OCI-LY3 (cell line): Measurements from ENCODE around the gene OR4D9.
"Not testable (repeated sequence)": the region's sequence is repeated elsewhere in the genome, so short reads cannot be mapped to it uniquely, and the experiment has no call there.

Source experiments
- H2AFZ ChIP-seq: fragments of 200-600, 300-600 bp; shearing (Covaris generic); 2 replicates; pipeline ENCODE4 v1.6.0; 2014; ENCODE audit warnings: antibody characterized with exemption, low read depth, low read length
- H3K27ac ChIP-seq: fragments of 200-600, 300-600 bp; sonication (generic); 2 replicates; pipeline ENCODE4 v1.5.1; 2014; ENCODE audit warnings: mild to moderate bottlenecking, low read length, moderate library complexity, mixed read lengths
- H3K27me3 ChIP-seq: fragments of 200-600, 300-600 bp; sonication (generic); 2 replicates; pipeline ENCODE4 v1.6.1; 2014; ENCODE audit warnings: low read depth, low read length, mixed read lengths
- H3K36me3 ChIP-seq: fragments of 200-600, 300-600 bp; sonication (generic); replicated peaks from 2 replicates; pipeline ENCODE3; 2014; ENCODE audit warnings: low read depth, low read length, mixed read lengths
- H3K4me1 ChIP-seq: fragments of 300-600, 200-600 bp; sonication (generic); 2 replicates; pipeline ENCODE4 v1.6.1; 2014; ENCODE audit warnings: low read length, mixed read lengths
- H3K4me2 ChIP-seq: fragments of 200-600, 300-600 bp; sonication (generic); 2 replicates; pipeline ENCODE4 v1.6.1; 2014; ENCODE audit warnings: low read length, mixed read lengths
- H3K4me3 ChIP-seq: fragments of 300-600, 200-600 bp; sonication (generic); 2 replicates; pipeline ENCODE4 v1.5.1; 2014; ENCODE audit warnings: antibody characterized with exemption, mild to moderate bottlenecking, low read length, moderate library complexity
- H3K79me2 ChIP-seq: fragments of 300-600, 200-600 bp; shearing (Covaris generic); 2 replicates; pipeline ENCODE4 v1.6.1; 2014; ENCODE audit warnings: mild to moderate bottlenecking, low read length, mixed read lengths
- H3K9ac ChIP-seq: fragments of 300-600, 200-600 bp; shearing (Covaris generic); 2 replicates; pipeline ENCODE4 v1.6.0; 2014; ENCODE audit warnings: mild to moderate bottlenecking, low read length, moderate library complexity
- H3K9me3 ChIP-seq: fragments of 200-600, 300-600 bp; shearing (Covaris generic); 2 replicates; pipeline ENCODE4 v1.6.1; 2014; ENCODE audit warnings: low read length, mixed read lengths; ENCODE audit not compliant: insufficient read depth
- H4K20me1 ChIP-seq: fragments of 200-600, 300-600 bp; sonication (generic); 2 replicates; pipeline ENCODE4 v1.6.1; 2016; ENCODE audit warnings: low read length, mixed read lengths; ENCODE audit not compliant: insufficient read depth
- CTCF ChIP-seq: fragments of 200-600, 300-600 bp; sonication (generic); IDR thresholded peaks from 2 replicates; pipeline ENCODE4 v1.5.1; 2014; ENCODE audit warnings: antibody characterized with exemption, low read length, low read depth
- EZH2phosphoT487 ChIP-seq: fragments of 200-600 bp; shearing (Covaris generic); IDR thresholded peaks from 2 replicates; pipeline ENCODE4 v1.6.1; 2018; ENCODE audit warnings: antibody characterized with exemption, mixed run types, low read depth

OR4D9 gene

GRCh38 chr11:59532620-59533019 is 21.3 kb downstream of the OR4D9 start:
- no peak; the same call in 1 of the 2 replicates for TF ChIP-seq CTCF
- TF ChIP-seq EZH2phosphoT487, result no peak
- 0 out of 2 replicates have a peak overlapping the region, but pooled peaks have one; percentile 39 for H2AFZ ChIP-seq
- no peak overlapping the region for H3K27ac ChIP-seq
- H4K20me1 ChIP-seq, result no peaks in the 10 kb centered on the region
- H3K4me1 ChIP-seq, result peaks cover under 1% of the 10 kb centered on the region
- no peak overlapping the region for H3K9ac ChIP-seq
- H3K4me2 ChIP-seq, result no peak overlapping the region
- no peak overlapping the region for H3K4me3 ChIP-seq
- no peaks in the 10 kb centered on the region for H3K79me2 ChIP-seq
- no peaks in the 10 kb centered on the region for H3K27me3 ChIP-seq
- no peaks in the 10 kb centered on the region for H3K9me3 ChIP-seq
- H3K36me3 ChIP-seq, result no peaks in the 10 kb centered on the region

- no peak overlapping the region for H2AFZ ChIP-seq
- H3K9ac ChIP-seq, result no peak overlapping the region
- no peaks in the 10 kb centered on the region for H3K79me2 ChIP-seq
- H3K9me3 ChIP-seq, result no peaks in the 10 kb centered on the region
- peaks cover 4% of the 10 kb centered on the region for H3K4me1 ChIP-seq
- TF ChIP-seq EZH2phosphoT487 (no peak), CTCF (no peak)
- no peaks in the 10 kb centered on the region for H3K27me3 ChIP-seq
- H3K4me2 ChIP-seq, result no peak overlapping the region
- H4K20me1 ChIP-seq, result no peaks in the 10 kb centered on the region
- no peaks in the 10 kb centered on the region for H3K36me3 ChIP-seq
- no peak overlapping the region for H3K27ac ChIP-seq
- H3K4me3 ChIP-seq, result no peak overlapping the region
Measured at GRCh38 chr11:59534676-59535075, 23.3 kb downstream of the OR4D9 start.

- H3K27me3 ChIP-seq, result peaks cover 3% of the 10 kb centered on the region; the same call in 1 of the 2 replicates
- no peak overlapping the region for H3K27ac ChIP-seq
- H3K9me3 ChIP-seq, result no peaks in the 10 kb centered on the region
- H3K4me3 ChIP-seq, result no peak overlapping the region
- no peak overlapping the region for H3K9ac ChIP-seq
- H3K4me1 ChIP-seq, result peaks cover 4% of the 10 kb centered on the region
- H2AFZ ChIP-seq, result peak overlapping the region; percentile 11; the same call in 1 of the 2 replicates
- no peaks in the 10 kb centered on the region for H3K79me2 ChIP-seq
- TF ChIP-seq CTCF, result no peak
- no peak for TF ChIP-seq EZH2phosphoT487
- no peak overlapping the region for H3K4me2 ChIP-seq
- no peaks in the 10 kb centered on the region for H4K20me1 ChIP-seq
- no peaks in the 10 kb centered on the region for H3K36me3 ChIP-seq
Measured at GRCh38 chr11:59542142-59542810, 30.9 kb downstream of the OR4D9 start.

DNA sequence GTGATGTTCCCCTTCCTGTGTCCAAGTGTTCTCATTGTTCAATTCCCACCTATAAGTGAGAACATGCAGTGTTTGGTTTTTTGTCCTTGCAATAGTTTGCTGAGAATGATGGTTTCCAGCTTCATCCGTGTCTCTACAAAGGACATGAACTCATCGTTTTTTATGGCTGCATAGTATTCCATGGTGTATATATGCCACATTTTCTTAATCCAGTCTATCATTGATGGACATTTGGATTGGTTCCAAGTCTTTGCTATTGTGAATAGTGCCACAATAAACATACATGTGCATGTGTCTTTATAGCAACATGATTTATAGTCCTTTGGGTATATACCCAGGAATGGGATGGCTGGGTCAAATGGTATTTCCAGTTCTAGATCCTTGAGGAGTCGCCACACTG is 32.4 kb downstream of the OR4D9 start:
- H3K4me1 ChIP-seq, H2AFZ ChIP-seq, H3K27me3 ChIP-seq, H3K9me3 ChIP-seq, H4K20me1 ChIP-seq, H3K9ac ChIP-seq, H3K27ac ChIP-seq, H3K4me2 ChIP-seq, H3K79me2 ChIP-seq, H3K4me3 ChIP-seq, H3K36me3 ChIP-seq: not testable (repeated sequence)
